ENCODE measurements around the gene ZBTB7C.

DNA sequence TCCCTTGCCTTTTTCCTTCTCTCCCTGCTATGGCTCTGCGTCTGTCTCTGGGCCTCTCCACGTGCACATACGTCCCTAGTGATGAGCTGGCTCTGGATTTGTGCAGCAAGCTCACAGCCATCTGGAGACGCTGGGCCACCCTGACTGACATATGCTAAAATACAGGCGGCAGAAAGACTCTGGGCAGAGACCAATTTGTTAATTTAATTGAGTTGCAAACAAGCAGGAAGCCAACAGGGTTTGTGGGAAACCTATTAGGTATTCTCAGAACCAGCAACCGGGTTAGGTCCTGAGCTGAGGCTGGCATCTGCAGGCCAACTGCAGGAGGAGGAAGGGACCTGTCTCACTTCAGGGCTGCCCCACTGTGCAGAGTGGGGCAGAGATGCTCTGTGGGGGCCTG lies 425.2 kb downstream of the ZBTB7C start:
- no peak for TF ChIP-seq MXI1 (IDR thresholded peaks at IDR 0.05; ENCODE audit: borderline replicate concordance, low read depth, low read length)
- TF ChIP-seq, protein P1, sequence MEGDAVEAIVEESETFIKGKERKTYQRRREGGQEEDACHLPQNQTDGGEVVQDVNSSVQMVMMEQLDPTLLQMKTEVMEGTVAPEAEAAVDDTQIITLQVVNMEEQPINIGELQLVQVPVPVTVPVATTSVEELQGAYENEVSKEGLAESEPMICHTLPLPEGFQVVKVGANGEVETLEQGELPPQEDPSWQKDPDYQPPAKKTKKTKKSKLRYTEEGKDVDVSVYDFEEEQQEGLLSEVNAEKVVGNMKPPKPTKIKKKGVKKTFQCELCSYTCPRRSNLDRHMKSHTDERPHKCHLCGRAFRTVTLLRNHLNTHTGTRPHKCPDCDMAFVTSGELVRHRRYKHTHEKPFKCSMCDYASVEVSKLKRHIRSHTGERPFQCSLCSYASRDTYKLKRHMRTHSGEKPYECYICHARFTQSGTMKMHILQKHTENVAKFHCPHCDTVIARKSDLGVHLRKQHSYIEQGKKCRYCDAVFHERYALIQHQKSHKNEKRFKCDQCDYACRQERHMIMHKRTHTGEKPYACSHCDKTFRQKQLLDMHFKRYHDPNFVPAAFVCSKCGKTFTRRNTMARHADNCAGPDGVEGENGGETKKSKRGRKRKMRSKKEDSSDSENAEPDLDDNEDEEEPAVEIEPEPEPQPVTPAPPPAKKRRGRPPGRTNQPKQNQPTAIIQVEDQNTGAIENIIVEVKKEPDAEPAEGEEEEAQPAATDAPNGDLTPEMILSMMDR (conservative IDR thresholded peaks at IDR 0.05; ENCODE audit: low read depth, low read length), result no peak
